Fibroblast of villous mesenchyme (primary cell): Measurements from ENCODE around the gene PLA2G4F. TPM values are rescaled to one million over a fixed set of nuclear protein-coding genes. Genes with fewer than 3 reads are reported as not detected.

Source experiments
- DNase-seq: peaks from one replicate; pipeline ENCODE4 v3.0.0-alpha.2; 2010; ENCODE audit warnings: low read depth
- H3K4me3 ChIP-seq: 2 replicates; pipeline ENCODE4 v1.5.1; 2011; ENCODE audit warnings: low read depth, mild to moderate bottlenecking, low read length
- total RNA-seq: library from RNA; depleted of rRNA; stranded (reverse); fragments of >200 nt; gene quantifications from 2 replicates; pipeline ENCODE4 v1.2.3, GENCODE V29; 2012
- TF ChIP-seq, protein P1 (sequence below): IDR thresholded peaks from 2 replicates; pipeline ENCODE4 v1.5.1; 2012; ENCODE audit warnings: low read depth, mild to moderate bottlenecking, low read length; ENCODE audit not compliant: insufficient read depth

The PLA2G4F gene
- total RNA-seq, 1 donor, result not detected

- DNase-seq, result no peak
- TF ChIP-seq, protein P1, sequence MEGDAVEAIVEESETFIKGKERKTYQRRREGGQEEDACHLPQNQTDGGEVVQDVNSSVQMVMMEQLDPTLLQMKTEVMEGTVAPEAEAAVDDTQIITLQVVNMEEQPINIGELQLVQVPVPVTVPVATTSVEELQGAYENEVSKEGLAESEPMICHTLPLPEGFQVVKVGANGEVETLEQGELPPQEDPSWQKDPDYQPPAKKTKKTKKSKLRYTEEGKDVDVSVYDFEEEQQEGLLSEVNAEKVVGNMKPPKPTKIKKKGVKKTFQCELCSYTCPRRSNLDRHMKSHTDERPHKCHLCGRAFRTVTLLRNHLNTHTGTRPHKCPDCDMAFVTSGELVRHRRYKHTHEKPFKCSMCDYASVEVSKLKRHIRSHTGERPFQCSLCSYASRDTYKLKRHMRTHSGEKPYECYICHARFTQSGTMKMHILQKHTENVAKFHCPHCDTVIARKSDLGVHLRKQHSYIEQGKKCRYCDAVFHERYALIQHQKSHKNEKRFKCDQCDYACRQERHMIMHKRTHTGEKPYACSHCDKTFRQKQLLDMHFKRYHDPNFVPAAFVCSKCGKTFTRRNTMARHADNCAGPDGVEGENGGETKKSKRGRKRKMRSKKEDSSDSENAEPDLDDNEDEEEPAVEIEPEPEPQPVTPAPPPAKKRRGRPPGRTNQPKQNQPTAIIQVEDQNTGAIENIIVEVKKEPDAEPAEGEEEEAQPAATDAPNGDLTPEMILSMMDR, result no peak
- no peak overlapping the region for H3K4me3 ChIP-seq
Measured at GRCh38 chr15:42193383-42193782, 36.9 kb upstream of the PLA2G4F start.

- no peak overlapping the region for H3K4me3 ChIP-seq
- DNase-seq, result no peak
- TF ChIP-seq, protein P1, result no peak
Measured at GRCh38 chr15:42191610-42192346, 35.3 kb upstream of the PLA2G4F start.

GRCh38 chr15:42190370-42190769 lies 33.9 kb upstream of the PLA2G4F start:
- no peak overlapping the region for H3K4me3 ChIP-seq
- DNase-seq, result no peak
- TF ChIP-seq, protein P1, result no peak

DNA sequence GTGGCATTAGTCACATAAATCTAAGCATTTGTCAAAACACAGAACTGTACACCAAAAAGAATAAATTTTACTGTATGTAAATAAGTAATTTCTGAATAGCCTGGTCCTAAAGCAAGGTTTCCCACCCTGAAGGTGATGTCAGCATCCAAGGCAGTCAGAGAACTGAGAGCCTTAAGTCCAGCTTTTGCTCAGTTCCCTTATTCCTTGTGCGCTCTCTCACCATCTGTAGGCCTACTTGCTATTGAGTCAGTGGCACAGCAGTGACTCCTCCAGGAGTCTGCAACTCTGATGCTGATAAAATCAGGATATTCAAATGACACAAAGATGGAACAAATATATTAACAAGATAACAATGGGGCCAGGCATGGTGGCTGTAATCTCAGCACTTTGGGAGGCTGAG lies 29.4 kb upstream of the PLA2G4F start:
- no peak for DNase-seq
- no peak overlapping the region for H3K4me3 ChIP-seq
- TF ChIP-seq, protein P1, result no peak

- TF ChIP-seq, protein P1, result no peak
- no peak overlapping the region for H3K4me3 ChIP-seq
- no peak for DNase-seq
Measured at GRCh38 chr15:42184736-42185135, 28.3 kb upstream of the PLA2G4F start.

- DNase-seq, result no peak
- TF ChIP-seq, protein P1, result no peak
Measured at GRCh38 chr15:42184296-42184695, 27.9 kb upstream of the PLA2G4F start.

GRCh38 chr15:42182961-42183360 lies 26.5 kb upstream of the PLA2G4F start:
- no peak overlapping the region for H3K4me3 ChIP-seq
- no peak for DNase-seq
- TF ChIP-seq, protein P1, result no peak

More at GRCh38 chr15:42184296-42184695, 27.9 kb upstream of the PLA2G4F start:
- H3K4me3 ChIP-seq, result no peak overlapping the region
